ENCODE measurements around the gene PIP5K1C.
A peak's percentile ranks its signal among the peaks of the same experiment; 100 is the strongest.

Gene PIP5K1C

GRCh38 chr19:3608079-3608641, 92.1 kb downstream of the PIP5K1C start:
- no peak for DNase-seq

GRCh38 chr19:3607303-3608078, 92.8 kb downstream of the PIP5K1C start:
- no peak for DNase-seq

GRCh38 chr19:3606690-3607289, 93.5 kb downstream of the PIP5K1C start, which contains the start of gene TBXA2R:
Gene TBXA2R, minus strand, starts transcription at chr19:3606875. Its CDS starts 6,241 bp downstream, at chr19:3600634.
- DNase-seq, result peak; percentile 47

- no peak for DNase-seq
Measured at GRCh38 chr19:3606174-3606689, 94.0 kb downstream of the PIP5K1C start.

- DNase-seq, result no peak
Measured at GRCh38 chr19:3605770-3606169, 94.5 kb downstream of the PIP5K1C start.

- DNase-seq, result no peak
Measured at GRCh38 chr19:3605361-3605760, 94.9 kb downstream of the PIP5K1C start.

- no peak for DNase-seq
Measured at GRCh38 chr19:3604987-3605343, 95.3 kb downstream of the PIP5K1C start.

GRCh38 chr19:3604227-3604986, 95.9 kb downstream of the PIP5K1C start:
- no peak for DNase-seq

- DNase-seq, result no peak
Measured at GRCh38 chr19:3603121-3603811, 97.0 kb downstream of the PIP5K1C start.

- DNase-seq, result no peak
Measured at GRCh38 chr19:3601021-3601420, 99.2 kb downstream of the PIP5K1C start.

- no peak for DNase-seq
Measured at GRCh38 chr19:3599776-3600187, 100.5 kb downstream of the PIP5K1C start.

GRCh38 chr19:3595521-3596061, 104.7 kb downstream of the PIP5K1C start:
- no peak for DNase-seq

GRCh38 chr19:3593156-3593555, 107.1 kb downstream of the PIP5K1C start:
- DNase-seq, result no peak

GRCh38 chr19:3591876-3592613, 108.2 kb downstream of the PIP5K1C start:
- no peak for DNase-seq

- DNase-seq, result no peak
Measured at GRCh38 chr19:3590991-3591659, 109.1 kb downstream of the PIP5K1C start.

- DNase-seq, result no peak
Measured at GRCh38 chr19:3589949-3590348, 110.3 kb downstream of the PIP5K1C start.

- no peak for DNase-seq
Measured at GRCh38 chr19:3589439-3589838, 110.8 kb downstream of the PIP5K1C start.

GRCh38 chr19:3586707-3587346, 113.4 kb downstream of the PIP5K1C start:
- DNase-seq, result no peak

- no peak for DNase-seq
Measured at GRCh38 chr19:3586127-3586626, 114.1 kb downstream of the PIP5K1C start.
